ENCODE measurements around the gene ALG14. TPM values are rescaled to one million over a fixed set of nuclear protein-coding genes. Genes with fewer than 3 reads are reported as not detected.

The ALG14 gene
- polyA plus RNA-seq, 1 donor from 2014 or later, result 2.6 TPM

GRCh38 chr1:95097426-95097825 is 24.7 kb upstream of the ALG14 start:
- Histone ChIP-seq H3K4me3 (ENCODE audit: low read length) (no peak overlapping the region), H3K9me2 (ENCODE audit: insufficient read depth, low read length) (no peaks in the 10 kb centered on the region), H2AFZ (ENCODE audit: low read depth, low read length) (no peak overlapping the region), H3K9me3 (ENCODE audit: low read length) (no peaks in the 10 kb centered on the region), H3K4me2 (ENCODE audit: low read length) (no peak overlapping the region), H3K79me2 (replicated peaks; ENCODE audit: insufficient read depth, low read length) (no peaks in the 10 kb centered on the region), H3K9ac (ENCODE audit: low read length) (no peak overlapping the region), H4K20me1 (ENCODE audit: insufficient read depth) (no peaks in the 10 kb centered on the region), H3K27ac (ENCODE audit: low read length) (no peak overlapping the region), H3K27me3 (ENCODE audit: insufficient read depth, low read depth, low read length) (no peaks in the 10 kb centered on the region), H3K36me3 (ENCODE audit: insufficient read depth, low read length) (no peaks in the 10 kb centered on the region), H3F3A (ENCODE audit: insufficient read depth, low read length, poor library complexity, severe bottlenecking) (no peaks in the 10 kb centered on the region)
- no peak for TF ChIP-seq RAD21 (conservative IDR thresholded peaks at IDR 0.05)
- TF ChIP-seq EP300 (conservative IDR thresholded peaks at IDR 0.05; ENCODE audit: poor library complexity, severe bottlenecking), result no peak
- TF ChIP-seq EZH2 (IDR thresholded peaks at IDR 0.05; ENCODE audit: borderline replicate concordance, insufficient read depth, low read length, poor library complexity, severe bottlenecking), result no peak
- TF ChIP-seq SMC3 (conservative IDR thresholded peaks at IDR 0.05; ENCODE audit: poor library complexity), result no peak
- TF ChIP-seq REST (IDR thresholded peaks at IDR 0.05; ENCODE audit: borderline replicate concordance), result no peak
- TF ChIP-seq CTCF (IDR thresholded peaks at IDR 0.05; ENCODE audit: poor library complexity, severe bottlenecking), result no peak
- TF ChIP-seq MXI1 (conservative IDR thresholded peaks at IDR 0.05; ENCODE audit: poor library complexity, severe bottlenecking), result no peak
- no peak for TF ChIP-seq POLR2AphosphoS5 (IDR thresholded peaks at IDR 0.05)
- no peak for TF ChIP-seq TAF1 (IDR thresholded peaks at IDR 0.05; ENCODE audit: low read depth)

- no peak overlapping the region for H3K27ac ChIP-seq (ENCODE audit: low read length)
- no peak overlapping the region for H2AFZ ChIP-seq (ENCODE audit: low read depth, low read length)
- H3K27me3 ChIP-seq (ENCODE audit: insufficient read depth, low read depth, low read length), result no peaks in the 10 kb centered on the region
- H3K79me2 ChIP-seq (replicated peaks; ENCODE audit: insufficient read depth, low read length), result no peaks in the 10 kb centered on the region
- TF ChIP-seq REST (IDR thresholded peaks at IDR 0.05; ENCODE audit: borderline replicate concordance), result no peak
- TF ChIP-seq POLR2AphosphoS5 (IDR thresholded peaks at IDR 0.05), result no peak
- TF ChIP-seq EZH2 (IDR thresholded peaks at IDR 0.05; ENCODE audit: borderline replicate concordance, insufficient read depth, low read length, poor library complexity, severe bottlenecking), result no peak
- TF ChIP-seq EP300 (conservative IDR thresholded peaks at IDR 0.05; ENCODE audit: poor library complexity, severe bottlenecking), result no peak
- no peak for TF ChIP-seq RAD21 (conservative IDR thresholded peaks at IDR 0.05)
- TF ChIP-seq TAF1 (IDR thresholded peaks at IDR 0.05; ENCODE audit: low read depth), result no peak
- TF ChIP-seq SMC3 (conservative IDR thresholded peaks at IDR 0.05; ENCODE audit: poor library complexity), result no peak
- TF ChIP-seq CTCF (IDR thresholded peaks at IDR 0.05; ENCODE audit: poor library complexity, severe bottlenecking), result no peak
- TF ChIP-seq MXI1 (conservative IDR thresholded peaks at IDR 0.05; ENCODE audit: poor library complexity, severe bottlenecking), result no peak
- no peaks in the 10 kb centered on the region for H3K9me3 ChIP-seq (ENCODE audit: low read length)
- no peaks in the 10 kb centered on the region for H4K20me1 ChIP-seq (ENCODE audit: insufficient read depth)
- H3K9me2 ChIP-seq (ENCODE audit: insufficient read depth, low read length), result no peaks in the 10 kb centered on the region
- H3K36me3 ChIP-seq (ENCODE audit: insufficient read depth, low read length), result no peaks in the 10 kb centered on the region
- H3K4me2 ChIP-seq (ENCODE audit: low read length), result no peak overlapping the region
- H3F3A ChIP-seq (ENCODE audit: insufficient read depth, low read length, poor library complexity, severe bottlenecking), result no peaks in the 10 kb centered on the region
- no peak overlapping the region for H3K9ac ChIP-seq (ENCODE audit: low read length)
- no peak overlapping the region for H3K4me3 ChIP-seq (ENCODE audit: low read length)
Measured at GRCh38 chr1:95096218-95096841, 23.6 kb upstream of the ALG14 start.

All from neural cell (in vitro differentiated cells).